Measurements from ENCODE around the gene GSTM2. TPM values are rescaled to one million over a fixed set of nuclear protein-coding genes. Genes with fewer than 3 reads are reported as not detected.

GSTM2 gene
- total and polyA plus RNA-seq, 7 donors: 35.5 to 175 (median 61.8) TPM

- intact Hi-C loops (cut with DNase I): loop anchor here in 1 of 2 donors (5.0 kb wide), 1 partner anchor 346 kb away; the partner anchor contains the start of gene AHCYL1
- H3K4me3 ChIP-seq: no peak overlapping the region
- ATAC-seq (peak in 1 of 4 donors; percentile 2), DNase-seq (no peak)
- H3K9me3 ChIP-seq: no peaks in the 10 kb centered on the region
- no peaks in the 10 kb centered on the region for H3K4me1 ChIP-seq
- 54 to 67% (median 59%) methylated on average over 2 of the region's 2 CpGs for WGBS, 3 donors
- H3K36me3 ChIP-seq (ENCODE audit: insufficient read depth in 1 of 2, low read depth in 1 of 2): peaks cover 0 to 6% of the 10 kb centered on the region in 2 donors
- H3K27me3 ChIP-seq (ENCODE audit: insufficient read depth in 3 of 3, low read length in 2 of 3): no peaks in the 10 kb centered on the region
- no peak overlapping the region for H3K27ac ChIP-seq
- no peak for TF ChIP-seq CTCF (IDR thresholded peaks at IDR 0.05)
Measured at GRCh38 chr1:109635862-109636200, 32.0 kb upstream of the GSTM2 start.

- no peaks in the 10 kb centered on the region for H3K4me1 ChIP-seq
- H3K9me3 ChIP-seq: no peaks in the 10 kb centered on the region
- H3K27ac ChIP-seq: no peak overlapping the region
- H3K27me3 ChIP-seq (ENCODE audit: insufficient read depth in 3 of 3, low read length in 2 of 3): no peaks in the 10 kb centered on the region
- 48 to 60% (median 48%) methylated on average over 9 of the region's 9 CpGs for WGBS, 3 donors
- H3K4me3 ChIP-seq: no peak overlapping the region
- ATAC-seq (peak in 2 of 4 donors; percentile 12 to 25), DNase-seq (no peak)
- peaks cover 0 to under 1% of the 10 kb centered on the region in 2 donors for H3K36me3 ChIP-seq (ENCODE audit: insufficient read depth in 1 of 2, low read depth in 1 of 2)
- no peak for TF ChIP-seq CTCF (IDR thresholded peaks at IDR 0.05)
- intact Hi-C loops (cut with DNase I): loop anchor here in 1 of 2 donors (5.0 kb wide), 1 partner anchor 346 kb away; the partner anchor contains the start of gene AHCYL1
Measured at GRCh38 chr1:109636201-109636952, 31.5 kb upstream of the GSTM2 start.

GRCh38 chr1:109637446-109637845 is 30.4 kb upstream of the GSTM2 start:
- no peak overlapping the region for H3K27ac ChIP-seq
- no peaks in the 10 kb centered on the region for H3K36me3 ChIP-seq (ENCODE audit: insufficient read depth in 1 of 2, low read depth in 1 of 2)
- TF ChIP-seq CTCF (IDR thresholded peaks at IDR 0.05): no peak
- no peak for DNase-seq
- H3K4me3 ChIP-seq: no peak overlapping the region
- WGBS, 3 donors: 96 to 98% (median 97%) methylated on average over 7 of the region's 7 CpGs
- H3K4me1 ChIP-seq: no peaks in the 10 kb centered on the region
- ATAC-seq: no peak
- intact Hi-C loops (cut with DNase I): loop anchor here in 1 of 2 donors (5.0 kb wide), 1 partner anchor 345 kb away; the partner anchor contains the start of gene AHCYL1
- H3K27me3 ChIP-seq (ENCODE audit: insufficient read depth in 3 of 3, low read length in 2 of 3): no peaks in the 10 kb centered on the region
- no peaks in the 10 kb centered on the region for H3K9me3 ChIP-seq

- DNase-seq: no peak
- intact Hi-C loops (cut with DNase I): loop anchor here in 1 of 2 donors (5.0 kb wide), 1 partner anchor 343 kb away; the partner anchor contains the start of gene AHCYL1
- no peaks in the 10 kb centered on the region for H3K4me1 ChIP-seq
Measured at GRCh38 chr1:109639063-109639840, 28.6 kb upstream of the GSTM2 start.

More at GRCh38 chr1:109639063-109639840, 28.6 kb upstream of the GSTM2 start:
- ATAC-seq: no peak
- no peaks in the 10 kb centered on the region for H3K9me3 ChIP-seq
- H3K4me3 ChIP-seq: no peak overlapping the region
- TF ChIP-seq CTCF (IDR thresholded peaks at IDR 0.05): no peak
- no peaks in the 10 kb centered on the region for H3K36me3 ChIP-seq (ENCODE audit: insufficient read depth in 1 of 2, low read depth in 1 of 2)
- no peak overlapping the region for H3K27ac ChIP-seq
- 85 to 90% (median 89%) methylated on average over 9 of the region's 9 CpGs for WGBS, 3 donors
- no peaks in the 10 kb centered on the region for H3K27me3 ChIP-seq (ENCODE audit: insufficient read depth in 3 of 3, low read length in 2 of 3)

Data from psoas muscle (tissue), 8 donors.